Gastrocnemius medialis (tissue), 4 donors: ENCODE data around the gene FBXW4.

Experiments
- CTCF ChIP-seq, 5 experiments: fragments of 450-650 bp in 3 of 5; fragments of 200-600 bp in 2 of 5; sonication (generic) in 2 of 5; IDR thresholded peaks in 4 of 5; conservative IDR thresholded peaks in 1 of 5; 1 replicate in 4 of 5; 2 replicates in 1 of 5; pipeline ENCODE4 v1.5.1; 2016 to 2019; ENCODE audit warnings: antibody characterized with exemption in 5 of 5, mild to moderate bottlenecking in 3 of 5, moderate library complexity in 3 of 5
- POLR2A ChIP-seq, 2 donors: fragments of 450-650 bp; IDR thresholded peaks; one replicate each; pipeline ENCODE4 v1.6.1; 2017; ENCODE audit warnings: antibody characterized with exemption in 2 of 2, mild to moderate bottlenecking in 2 of 2, moderate library complexity in 2 of 2

- TF ChIP-seq CTCF (IDR thresholded peaks at IDR 0.05 in 4 of 5, conservative IDR thresholded peaks at IDR 0.05 in 1 of 5) (no peak), POLR2A (IDR thresholded peaks at IDR 0.05) (no peak)
These were observed 25.7 kb upstream of the FBXW4 start for GRCh38 chr10:101720606-101721230.
